ENCODE data around the gene CTRB2. TPM values are rescaled to one million over a fixed set of nuclear protein-coding genes. Genes with fewer than 3 reads are reported as not detected.

Gene CTRB2
- total and polyA plus RNA-seq, 2 of the 8 experiments (the other 6 are each of a cell fraction or from before 2014, with no cell fraction given), result not detected

GRCh38 chr16:75176926-75177325 lies 30.0 kb downstream of the CTRB2 start:
- H2AFZ ChIP-seq (ENCODE audit: low read length), result no peak overlapping the region
- no peak overlapping the region for H3K4ac ChIP-seq (replicated peaks; ENCODE audit: insufficient read length, low read depth, low read length)
- no peaks in the 10 kb centered on the region for H3K79me2 ChIP-seq (ENCODE audit: control insufficient read depth in 1 of 2, insufficient read depth in 2 of 2, low read length in 2 of 2)
- no peak overlapping the region for H4K91ac ChIP-seq (replicated peaks; ENCODE audit: insufficient read length, low read length)
- H2BK120ac ChIP-seq (replicated peaks; ENCODE audit: low read depth, low read length), result no peak overlapping the region
- no peak overlapping the region for H2BK5ac ChIP-seq (ENCODE audit: low read depth, low read length)
- no peak overlapping the region for H3K4me2 ChIP-seq (ENCODE audit: insufficient read depth in 1 of 2, low read depth in 2 of 2, low read length in 2 of 2)
- POLR2A ChIA-PET (ENCODE audit: partially characterized antibody), result no interaction called here
- H3K9ac ChIP-seq (replicated peaks in 1 of 4; ENCODE audit: extremely low read depth in 1 of 4, low read depth in 3 of 4, low read length in 3 of 4), result no peak overlapping the region
- H3K36me3 ChIP-seq (ENCODE audit: control insufficient read depth in 2 of 4, insufficient read depth in 4 of 4, low read length in 3 of 4), result peaks cover 0 to 4% (median 0%) of the 10 kb centered on the region in 4 experiments; a peak in 1 of 8 replicates
- no peak overlapping the region for H2BK12ac ChIP-seq (ENCODE audit: low read depth, low read length)
- no peak overlapping the region for H3K4me3 ChIP-seq (ENCODE audit: extremely low read depth in 1 of 4, insufficient read depth in 2 of 4, low read depth in 3 of 4, low read length in 4 of 4)
- no peak for TF ChIP-seq RBBP5 (IDR thresholded peaks at IDR 0.05; ENCODE audit: borderline replicate concordance, low read depth, low read length)
- TF ChIP-seq JUN (IDR thresholded peaks at IDR 0.05; ENCODE audit: low read depth, low read length), result no peak
- TF ChIP-seq SIN3A (conservative IDR thresholded peaks at IDR 0.05 in 1 of 2, IDR thresholded peaks at IDR 0.05 in 1 of 2; ENCODE audit: low read depth in 1 of 2, low read length in 2 of 2), result no peak
- no peak for TF ChIP-seq SP1 (IDR thresholded peaks at IDR 0.05; ENCODE audit: low read depth, low read length)
- no peak for TF ChIP-seq KDM1A (IDR thresholded peaks at IDR 0.05; ENCODE audit: borderline replicate concordance, low read length)
- no peak for TF ChIP-seq TCF12 (IDR thresholded peaks at IDR 0.05; ENCODE audit: low read depth, low read length)
- no peak for TF ChIP-seq HDAC6 (IDR thresholded peaks at IDR 0.05; ENCODE audit: low read depth, low read length)
- no peak for TF ChIP-seq JUND (IDR thresholded peaks at IDR 0.05; ENCODE audit: low read length)
- TF ChIP-seq EGR1 (IDR thresholded peaks at IDR 0.05; ENCODE audit: borderline replicate concordance, low read depth, low read length), result no peak
- TF ChIP-seq BCL11A (IDR thresholded peaks at IDR 0.05; ENCODE audit: low read depth in 2 of 2, low read length in 2 of 2), result no peak
- no peak for TF ChIP-seq RFX5 (IDR thresholded peaks at IDR 0.05; ENCODE audit: borderline replicate concordance, low read depth, low read length)
- TF ChIP-seq GABPA (IDR thresholded peaks at IDR 0.05; ENCODE audit: borderline replicate concordance, insufficient read depth, low read length), result no peak
- CTCF ChIA-PET (ENCODE audit: partially characterized antibody), result no interaction called here
- no peaks in the 10 kb centered on the region for H3K4me1 ChIP-seq (replicated peaks in 1 of 4; ENCODE audit: control insufficient read depth in 3 of 4, insufficient read depth in 4 of 4, low read length in 3 of 4)
- peaks cover 20 to 26% of the 10 kb centered on the region in 2 experiments for H3K9me3 ChIP-seq (ENCODE audit: insufficient read depth in 2 of 2, low read depth in 1 of 2, low read length in 1 of 2)
- H4K5ac ChIP-seq (ENCODE audit: insufficient read length, low read depth, low read length), result no peak overlapping the region
- H3K27me3 ChIP-seq (replicated peaks in 1 of 4; ENCODE audit: control insufficient read depth in 3 of 4, extremely low read depth in 1 of 4, insufficient read depth in 3 of 4, low read length in 3 of 4), result no peaks in the 10 kb centered on the region
- H2BK15ac ChIP-seq (ENCODE audit: low read length), result no peak overlapping the region
- WGBS, 2 experiments (ENCODE audit: extremely low coverage in 1 of 2, insufficient coverage in 1 of 2, insufficient read length in 1 of 2, insufficient replicate concordance in 2 of 2, low coverage in 1 of 2, low lambda C conversion rate in 2 of 2, missing lambda C conversion rate in 1 of 2), result 97% methylated on average over 2 of the region's 2 CpGs; no CpG with 5 or more reads in 1 of the 2 experiments
- no peak overlapping the region for H4K8ac ChIP-seq (ENCODE audit: extremely low read depth, insufficient read depth, low read length)
- DNase-seq (ENCODE audit: low read depth in 1 of 2, low spot score in 2 of 2) (no peak), FAIRE-seq (no peak)
- no peaks in the 10 kb centered on the region for H3K79me1 ChIP-seq (ENCODE audit: low read depth, low read length)
- H3K14ac ChIP-seq (ENCODE audit: insufficient read length), result no peak overlapping the region
- no peak overlapping the region for H3K56ac ChIP-seq (replicated peaks; ENCODE audit: insufficient read length, low read depth, low read length)
- H3K18ac ChIP-seq (ENCODE audit: extremely low read depth, low read length), result no peak overlapping the region
- no peak overlapping the region for H3K23ac ChIP-seq (ENCODE audit: insufficient read length)
- H2AK5ac ChIP-seq (ENCODE audit: low read depth, low read length), result no peak overlapping the region
- H2BK20ac ChIP-seq (ENCODE audit: low read length), result no peak overlapping the region
- H3K23me2 ChIP-seq (ENCODE audit: low read depth, low read length), result no peaks in the 10 kb centered on the region
- no peak overlapping the region for H3K27ac ChIP-seq (ENCODE audit: low read depth, low read length)
- no peaks in the 10 kb centered on the region for H4K20me1 ChIP-seq (replicated peaks in 1 of 2; ENCODE audit: control insufficient read depth in 1 of 2, insufficient read depth in 2 of 2, low read length in 2 of 2)
